GM18511 (cell line): Measurements from ENCODE around the gene MCM7.

Source experiments
- ATAC-seq: cut with Tn5 transposase; IDR thresholded peaks from one replicate; pipeline ENCODE4 v1.9.1; 2021; ENCODE audit warnings: mild to moderate bottlenecking, moderate library complexity; ENCODE audit not compliant: unreplicated experiment

MCM7 gene

GRCh38 chr7:100075418-100075817 lies 25.8 kb downstream of the MCM7 start:
- ATAC-seq: no peak

GRCh38 chr7:100074841-100075240 lies 26.4 kb downstream of the MCM7 start:
- no peak for ATAC-seq

GRCh38 chr7:100072462-100072861 lies 28.7 kb downstream of the MCM7 start:
- ATAC-seq: no peak

- ATAC-seq: no peak
Measured at GRCh38 chr7:100071018-100071723, 30.0 kb downstream of the MCM7 start.

GRCh38 chr7:100069991-100070390 lies 31.2 kb downstream of the MCM7 start:
- ATAC-seq: no peak

GRCh38 chr7:100066953-100067352 lies 34.2 kb downstream of the MCM7 start:
- ATAC-seq: no peak

GRCh38 chr7:100065452-100066186 lies 35.6 kb downstream of the MCM7 start:
- no peak for ATAC-seq

GRCh38 chr7:100064162-100064561 lies 37.0 kb downstream of the MCM7 start:
- no peak for ATAC-seq

- ATAC-seq: no peak
Measured at GRCh38 chr7:100063376-100063775, 37.8 kb downstream of the MCM7 start.

GRCh38 chr7:100061518-100062193 lies 39.5 kb downstream of the MCM7 start:
- no peak for ATAC-seq

GRCh38 chr7:100059251-100059739 lies 41.9 kb downstream of the MCM7 start:
- no peak for ATAC-seq

GRCh38 chr7:100057006-100057405 lies 44.2 kb downstream of the MCM7 start:
- ATAC-seq: no peak

- ATAC-seq: no peak
Measured at GRCh38 chr7:100053215-100053614, 48.0 kb downstream of the MCM7 start.

- ATAC-seq: no peak
Measured at GRCh38 chr7:100051611-100052010, 49.6 kb downstream of the MCM7 start.

GRCh38 chr7:100049441-100050291 lies 51.5 kb downstream of the MCM7 start, which contains the start of gene ZSCAN21:
TSS of gene ZSCAN21 (plus strand) at chr7:100049774. CDS start at chr7:100057007, 7,233 bp downstream.
- ATAC-seq: peak; percentile 88

- no peak for ATAC-seq
Measured at GRCh38 chr7:100048680-100049079, 52.5 kb downstream of the MCM7 start.

- no peak for ATAC-seq
Measured at GRCh38 chr7:100044718-100045117, 56.5 kb downstream of the MCM7 start.
